ENCODE results near the gene TMC2. TPM values are rescaled to one million over a fixed set of nuclear protein-coding genes. Genes with fewer than 3 reads are reported as not detected.

Gene TMC2
- polyA plus RNA-seq, 4 donors = 0.10 to 0.37 TPM; not detected in 2

DNA sequence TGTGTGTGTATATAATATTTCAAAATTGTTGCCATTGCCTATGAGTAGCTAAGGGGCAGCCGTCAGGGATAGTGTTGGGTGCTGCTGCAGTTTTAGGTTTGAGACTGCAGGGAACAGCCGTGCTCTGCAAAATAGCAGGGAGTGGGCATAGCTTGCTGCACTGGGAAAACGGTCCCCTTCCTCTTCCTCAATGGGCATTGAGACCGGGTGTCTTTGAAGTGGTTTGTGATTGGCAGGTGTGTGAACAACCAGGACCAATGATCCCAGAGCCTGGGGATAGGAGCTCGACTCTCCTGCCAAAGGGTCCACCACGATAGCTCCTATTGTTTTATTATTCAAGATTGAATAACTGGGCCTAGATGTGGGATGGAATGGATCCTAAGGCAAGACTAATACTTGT lies 151.1 kb downstream of the TMC2 start:
- DNase-seq (no peak), FAIRE-seq (no peak)
- Histone ChIP-seq H3K27ac (ENCODE audit: low read depth in 1 of 3, low read length in 2 of 3) (no peak overlapping the region), H3K4me3 (ENCODE audit: low read depth in 1 of 3, low read length in 3 of 3) (no peak overlapping the region), H3K27me3 (ENCODE audit: control insufficient read depth in 3 of 3, insufficient read depth in 3 of 3, low read length in 3 of 3) (peaks cover 3 to 61% (median 8%) of the 10 kb centered on the region in 3 donors), H3K4me1 (ENCODE audit: control insufficient read depth in 3 of 3, insufficient read depth in 2 of 3, low read depth in 1 of 3, low read length in 2 of 3) (no peaks in the 10 kb centered on the region), H3K9me3 (ENCODE audit: control insufficient read depth in 2 of 2, insufficient read depth in 1 of 2, low read depth in 1 of 2, low read length in 1 of 2) (no peaks in the 10 kb centered on the region), H3K36me3 (ENCODE audit: control insufficient read depth in 3 of 3, insufficient read depth in 2 of 3, low read depth in 1 of 3, low read length in 3 of 3) (no peaks in the 10 kb centered on the region)
- 41 to 45% (median 44%) methylated on average over 6 of the region's 6 CpGs for WGBS, 3 donors

DNA sequence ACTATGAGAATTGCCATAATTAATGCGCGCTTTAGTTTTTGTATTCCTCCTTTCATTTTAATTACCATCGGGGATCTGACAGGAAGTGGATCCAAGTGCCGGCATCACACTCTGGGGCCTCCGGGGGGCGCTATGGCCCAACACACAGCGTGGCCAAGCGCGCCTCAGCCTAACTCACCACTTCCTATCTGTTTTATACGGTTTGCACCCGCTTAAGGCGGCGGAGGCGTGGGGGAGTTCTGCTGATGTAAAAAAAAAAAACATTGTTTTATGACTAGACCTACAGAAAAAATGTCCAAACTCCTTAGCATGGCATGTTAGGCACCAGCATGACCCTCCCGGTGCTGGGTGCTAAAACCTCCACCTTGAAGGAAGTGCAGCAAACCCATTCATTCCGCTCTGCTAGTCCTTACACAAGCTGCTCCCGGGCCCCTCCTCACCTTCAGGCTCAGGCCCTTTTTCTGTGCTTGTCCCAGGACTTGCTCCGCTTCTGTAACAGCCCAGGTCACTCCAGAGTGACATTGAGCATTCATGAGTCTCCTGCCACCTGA lies 151.7 kb downstream of the TMC2 start:
- no peaks in the 10 kb centered on the region for H3K36me3 ChIP-seq (ENCODE audit: control insufficient read depth in 3 of 3, insufficient read depth in 2 of 3, low read depth in 1 of 3, low read length in 3 of 3)
- FAIRE-seq (no peak), DNase-seq (peak; percentile 21 to 56)
- WGBS, 3 donors = 16 to 24% (median 22%) methylated on average over 18 of the region's 18 CpGs
- peaks cover 3 to 61% (median 8%) of the 10 kb centered on the region in 3 donors for H3K27me3 ChIP-seq (ENCODE audit: control insufficient read depth in 3 of 3, insufficient read depth in 3 of 3, low read length in 3 of 3)
- no peak overlapping the region for H3K4me3 ChIP-seq (ENCODE audit: low read depth in 1 of 3, low read length in 3 of 3)
- H3K27ac ChIP-seq (ENCODE audit: low read depth in 1 of 3, low read length in 2 of 3) = no peak overlapping the region
- no peaks in the 10 kb centered on the region for H3K9me3 ChIP-seq (ENCODE audit: control insufficient read depth in 2 of 2, insufficient read depth in 1 of 2, low read depth in 1 of 2, low read length in 1 of 2)
- no peaks in the 10 kb centered on the region for H3K4me1 ChIP-seq (ENCODE audit: control insufficient read depth in 3 of 3, insufficient read depth in 2 of 3, low read depth in 1 of 3, low read length in 2 of 3)

DNA sequence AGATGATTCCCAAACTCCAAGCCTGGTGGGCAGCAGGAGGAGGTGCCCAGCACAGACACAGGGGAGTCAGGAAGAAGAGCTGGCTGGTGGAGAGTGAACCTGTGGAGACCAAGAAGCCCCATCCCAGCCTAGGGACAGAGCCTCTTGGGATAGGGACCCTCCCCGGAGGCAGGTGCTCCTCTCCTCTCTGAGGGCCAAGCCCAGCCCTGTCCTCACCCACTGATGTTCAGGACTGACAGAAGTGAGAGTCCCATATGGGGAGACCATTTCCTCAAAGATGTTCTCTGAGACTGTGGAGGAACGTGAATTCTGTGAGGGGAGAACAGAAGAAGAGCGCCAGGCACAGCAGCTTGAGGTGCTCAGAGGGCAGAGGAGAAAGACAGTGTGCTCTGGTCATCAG lies 153.8 kb downstream of the TMC2 start:
- H3K27me3 ChIP-seq (ENCODE audit: control insufficient read depth in 3 of 3, insufficient read depth in 3 of 3, low read length in 3 of 3) = peaks cover 11 to 72% (median 12%) of the 10 kb centered on the region in 3 donors
- DNase-seq (no peak), FAIRE-seq (no peak)

GRCh38 chr20:2690718-2691117 lies 154.3 kb downstream of the TMC2 start:
- Histone ChIP-seq H3K27me3 (ENCODE audit: control insufficient read depth in 3 of 3, insufficient read depth in 3 of 3, low read length in 3 of 3) (peaks cover 11 to 77% (median 14%) of the 10 kb centered on the region in 3 donors), H3K36me3 (ENCODE audit: control insufficient read depth in 3 of 3, insufficient read depth in 2 of 3, low read depth in 1 of 3, low read length in 3 of 3) (no peaks in the 10 kb centered on the region), H3K4me1 (ENCODE audit: control insufficient read depth in 3 of 3, insufficient read depth in 2 of 3, low read depth in 1 of 3, low read length in 2 of 3) (no peaks in the 10 kb centered on the region), H3K9me3 (ENCODE audit: control insufficient read depth in 2 of 2, insufficient read depth in 1 of 2, low read depth in 1 of 2, low read length in 1 of 2) (no peaks in the 10 kb centered on the region), H3K27ac (ENCODE audit: low read depth in 1 of 3, low read length in 2 of 3) (no peak overlapping the region), H3K4me3 (ENCODE audit: low read depth in 1 of 3, low read length in 3 of 3) (no peak overlapping the region)
- WGBS, 3 donors = 46 to 62% (median 50%) methylated on average over 6 of the region's 6 CpGs
- FAIRE-seq (no peak), DNase-seq (no peak)

More for the DNA sequence above, 153.8 kb downstream of the TMC2 start:
- H3K9me3 ChIP-seq (ENCODE audit: control insufficient read depth in 2 of 2, insufficient read depth in 1 of 2, low read depth in 1 of 2, low read length in 1 of 2) = no peaks in the 10 kb centered on the region
- H3K27ac ChIP-seq (ENCODE audit: low read depth in 1 of 3, low read length in 2 of 3) = no peak overlapping the region
- 66 to 79% (median 76%) methylated on average over 3 of the region's 3 CpGs for WGBS, 3 donors
- H3K4me3 ChIP-seq (ENCODE audit: low read depth in 1 of 3, low read length in 3 of 3) = no peak overlapping the region
- no peaks in the 10 kb centered on the region for H3K36me3 ChIP-seq (ENCODE audit: control insufficient read depth in 3 of 3, insufficient read depth in 2 of 3, low read depth in 1 of 3, low read length in 3 of 3)
- H3K4me1 ChIP-seq (ENCODE audit: control insufficient read depth in 3 of 3, insufficient read depth in 2 of 3, low read depth in 1 of 3, low read length in 2 of 3) = no peaks in the 10 kb centered on the region

GRCh38 chr20:2691127-2691526 lies 154.8 kb downstream of the TMC2 start:
- Histone ChIP-seq H3K4me3 (ENCODE audit: low read depth in 1 of 3, low read length in 3 of 3) (no peak overlapping the region), H3K27me3 (ENCODE audit: control insufficient read depth in 3 of 3, insufficient read depth in 3 of 3, low read length in 3 of 3) (peaks cover 11 to 78% (median 14%) of the 10 kb centered on the region in 3 donors), H3K9me3 (ENCODE audit: control insufficient read depth in 2 of 2, insufficient read depth in 1 of 2, low read depth in 1 of 2, low read length in 1 of 2) (no peaks in the 10 kb centered on the region), H3K36me3 (ENCODE audit: control insufficient read depth in 3 of 3, insufficient read depth in 2 of 3, low read depth in 1 of 3, low read length in 3 of 3) (no peaks in the 10 kb centered on the region), H3K4me1 (ENCODE audit: control insufficient read depth in 3 of 3, insufficient read depth in 2 of 3, low read depth in 1 of 3, low read length in 2 of 3) (no peaks in the 10 kb centered on the region), H3K27ac (ENCODE audit: low read depth in 1 of 3, low read length in 2 of 3) (no peak overlapping the region)
- FAIRE-seq (no peak), DNase-seq (no peak)
- 65 to 84% (median 75%) methylated on average over 8 of the region's 8 CpGs for WGBS, 3 donors

Other genes with a start within 250 kb of the TMC2 start
- gene TGM3, start 240.6 kb upstream of the TMC2 start, polyA plus RNA-seq = 1 to 10 TPM in 2 of 4 donors, under 1 TPM in 2; 0.35 to 1.6 (median 0.87) TPM
- gene TGM6, start 155.7 kb upstream of the TMC2 start, polyA plus RNA-seq = not detected
- gene SNRPB, start 65.8 kb upstream of the TMC2 start, polyA plus RNA-seq = 100 to 1,000 TPM; 147 to 316 (median 179) TPM
- gene ZNF343, start 27.7 kb upstream of the TMC2 start, polyA plus RNA-seq = 10 to 100 TPM in 1 of 4 donors, 1 to 10 TPM in 3; 3.2 to 10.5 (median 4.9) TPM
- 100 to 1,000 TPM in 2 of 4 donors, 10 to 100 TPM in 2; 47.2 to 162 (median 98.7) TPM for gene NOP56, start 116.1 kb downstream of the TMC2 start, polyA plus RNA-seq
- gene IDH3B, start 127.6 kb downstream of the TMC2 start, polyA plus RNA-seq = 100 to 1,000 TPM; 116 to 142 (median 129) TPM
- 1 to 10 TPM in 3 of 4 donors, under 1 TPM in 1; 0.67 to 7.4 (median 3.2) TPM for gene EBF4, start 156.2 kb downstream of the TMC2 start, polyA plus RNA-seq

Measured in small intestine (tissue), 7 donors.